A673 (cell line): ENCODE measurements around the gene NCKAP5. TPM values are rescaled to one million over a fixed set of nuclear protein-coding genes. Genes with fewer than 3 reads are reported as not detected.
A peak's percentile ranks its signal among the peaks of the same experiment; 100 is the strongest.

Source experiments
- BruUV-seq: library from RNA; stranded (reverse); fragments of 400-500 nt; replicated peaks from 2 replicates; lab custom pipeline; 2021; lab: Mats Ljungman, UMichigan
- CTCF ChIA-PET: fragments of 300-600 bp; sonication (Branson Sonifier 250); formaldehyde crosslinking; loops from one replicate; lab custom pipeline; 2022; ENCODE audit warnings: antibody characterized with exemption; lab: Charles Lee
- POLR2A ChIA-PET: fragments of 300-600 bp; sonication (Branson Sonifier 250); formaldehyde crosslinking; loops from one replicate; lab custom pipeline; 2022; ENCODE audit warnings: antibody characterized with exemption; ENCODE audit not compliant: low non-redundant PET; lab: Charles Lee
- DNase-seq: peaks from one replicate; pipeline ENCODE4 v3.0.0-alpha.2; 2015; ENCODE audit warnings: low spot score
- H3K27ac ChIP-seq: fragments of 200-600 bp; sonication (generic); 2 replicates; pipeline ENCODE4 v1.5.1; 2016; ENCODE audit warnings: mixed run types, low read depth, mild to moderate bottlenecking, mixed read lengths, antibody characterized with exemption, low read length; ENCODE audit not compliant: poor library complexity, severe bottlenecking
- H3K27me3 ChIP-seq: fragments of 200-600 bp; sonication (generic); replicated peaks from 2 replicates; pipeline ENCODE4 v1.6.1; 2017; ENCODE audit warnings: mixed run types, low read depth, mild to moderate bottlenecking, mixed read lengths, antibody characterized with exemption, low read length; ENCODE audit not compliant: insufficient read depth, poor library complexity
- H3K36me3 ChIP-seq: fragments of 200-600 bp; sonication (generic); 2 replicates; pipeline ENCODE4 v1.6.1; 2016; ENCODE audit warnings: mixed run types, mild to moderate bottlenecking, mixed read lengths, antibody characterized with exemption, low read length; ENCODE audit not compliant: insufficient read depth, poor library complexity, severe bottlenecking
- H3K4me1 ChIP-seq: fragments of 200-600 bp; sonication (generic); 2 replicates; pipeline ENCODE4 v1.6.1; 2017; ENCODE audit warnings: mixed run types, mild to moderate bottlenecking, mixed read lengths, antibody characterized with exemption, low read length; ENCODE audit not compliant: insufficient read depth, poor library complexity, severe bottlenecking
- H3K4me3 ChIP-seq: fragments of 200-600 bp; sonication (generic); 2 replicates; pipeline ENCODE4 v1.5.1; 2016; ENCODE audit warnings: low read depth, mixed run types, mild to moderate bottlenecking, mixed read lengths, low read length; ENCODE audit not compliant: poor library complexity, severe bottlenecking
- H3K9me3 ChIP-seq: fragments of 200-600 bp; sonication (generic); 2 replicates; pipeline ENCODE4 v1.6.1; 2016; ENCODE audit warnings: mixed run types, low read depth, mild to moderate bottlenecking, mixed read lengths, antibody characterized with exemption, low read length; ENCODE audit not compliant: poor library complexity, severe bottlenecking
- EZH2 ChIP-seq: fragments of 200-600 bp; sonication (generic); IDR thresholded peaks from 2 replicates; pipeline ENCODE4 v1.6.1; 2017; ENCODE audit warnings: borderline replicate concordance, low read depth, mild to moderate bottlenecking, mixed read lengths, antibody characterized with exemption, low read length; ENCODE audit not compliant: poor library complexity, severe bottlenecking
- intact Hi-C: fragments of 100-400 bp; cut with micrococcal nuclease; formaldehyde crosslinking; loops from one replicate; pipeline ENCODE4 v1.10.0; 2022; ENCODE audit not compliant: unreplicated experiment
- total RNA-seq: library from RNA; stranded (reverse); gene quantifications from 2 replicates; pipeline ENCODE4 v1.2.3, GENCODE V29; 2021
- TF ChIP-seq, protein P1 (sequence below): fragments of 300-800, 200-600 bp; sonication (generic); conservative IDR thresholded peaks from 2 replicates; pipeline ENCODE4 v1.5.1; 2017; ENCODE audit warnings: low read depth, mild to moderate bottlenecking, antibody characterized with exemption, low read length, moderate library complexity, mixed read lengths

The NCKAP5 gene
- total RNA-seq, 1 experiment from 2014 or later: 26.6 TPM

DNA sequence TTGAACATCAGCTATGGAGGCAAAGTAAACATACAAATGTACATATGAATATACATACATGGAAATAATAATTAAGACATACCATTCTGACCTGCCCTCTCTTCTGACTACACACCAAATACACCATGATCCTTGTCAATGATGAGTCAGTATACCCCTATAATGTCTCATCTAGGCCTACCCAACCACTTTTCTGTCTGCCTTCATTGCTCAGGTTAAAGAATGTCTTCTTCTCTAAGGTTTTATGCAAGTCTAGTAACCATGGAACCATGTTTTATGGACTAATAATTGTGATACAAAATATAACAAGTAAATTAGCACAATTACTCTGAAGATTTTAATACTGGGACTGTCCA, 128.7 kb downstream of the NCKAP5 start:
- POLR2A ChIA-PET: no interaction called here
- TF ChIP-seq, protein P1, sequence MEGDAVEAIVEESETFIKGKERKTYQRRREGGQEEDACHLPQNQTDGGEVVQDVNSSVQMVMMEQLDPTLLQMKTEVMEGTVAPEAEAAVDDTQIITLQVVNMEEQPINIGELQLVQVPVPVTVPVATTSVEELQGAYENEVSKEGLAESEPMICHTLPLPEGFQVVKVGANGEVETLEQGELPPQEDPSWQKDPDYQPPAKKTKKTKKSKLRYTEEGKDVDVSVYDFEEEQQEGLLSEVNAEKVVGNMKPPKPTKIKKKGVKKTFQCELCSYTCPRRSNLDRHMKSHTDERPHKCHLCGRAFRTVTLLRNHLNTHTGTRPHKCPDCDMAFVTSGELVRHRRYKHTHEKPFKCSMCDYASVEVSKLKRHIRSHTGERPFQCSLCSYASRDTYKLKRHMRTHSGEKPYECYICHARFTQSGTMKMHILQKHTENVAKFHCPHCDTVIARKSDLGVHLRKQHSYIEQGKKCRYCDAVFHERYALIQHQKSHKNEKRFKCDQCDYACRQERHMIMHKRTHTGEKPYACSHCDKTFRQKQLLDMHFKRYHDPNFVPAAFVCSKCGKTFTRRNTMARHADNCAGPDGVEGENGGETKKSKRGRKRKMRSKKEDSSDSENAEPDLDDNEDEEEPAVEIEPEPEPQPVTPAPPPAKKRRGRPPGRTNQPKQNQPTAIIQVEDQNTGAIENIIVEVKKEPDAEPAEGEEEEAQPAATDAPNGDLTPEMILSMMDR: no peak
- no peak for TF ChIP-seq EZH2
- BruUV-seq: no TSS peak

DNA sequence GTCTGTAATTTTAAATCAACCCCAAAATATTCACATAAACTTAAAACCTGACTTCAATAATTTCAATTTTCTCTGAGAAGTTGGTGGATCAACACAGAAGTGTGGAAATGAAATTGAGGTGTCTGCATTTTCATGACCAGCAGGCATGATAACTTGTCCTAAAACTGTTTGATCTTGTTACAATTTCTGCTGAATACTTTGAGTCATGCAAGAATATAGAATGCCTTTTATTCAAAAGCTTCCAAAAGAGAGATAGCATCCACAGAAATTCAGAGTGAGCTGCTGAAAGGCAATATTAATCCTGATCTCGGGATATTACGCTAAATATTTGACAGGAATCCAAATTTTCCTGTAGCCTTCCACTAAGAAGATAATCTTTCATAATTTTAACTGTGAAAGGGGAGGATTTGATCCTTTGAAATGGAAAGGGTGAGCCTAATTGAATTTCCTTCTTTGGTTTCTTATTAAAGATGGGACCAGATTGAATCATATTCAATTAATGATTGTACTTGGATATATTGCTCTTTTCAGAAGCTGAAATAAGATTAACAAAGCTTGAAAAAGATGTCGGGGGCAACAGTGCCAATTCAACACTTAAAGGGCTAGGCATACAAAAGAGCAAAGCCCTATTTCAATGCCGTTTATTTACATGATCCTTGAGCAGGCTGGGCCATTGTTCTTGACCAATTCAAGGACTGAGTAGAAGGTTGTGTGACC, 129.3 kb downstream of the NCKAP5 start:
- intact Hi-C loops: no loop called here
- POLR2A ChIA-PET: no interaction called here
- Histone ChIP-seq H3K27me3 (no peaks in the 10 kb centered on the region), H3K4me1 (peaks cover 52% of the 10 kb centered on the region), H3K36me3 (no peaks in the 10 kb centered on the region), H3K4me3 (no peak overlapping the region), H3K27ac (no peak overlapping the region), H3K9me3 (no peaks in the 10 kb centered on the region)
- no TSS peak for BruUV-seq
- TF ChIP-seq, protein P1: no peak
- no peak for TF ChIP-seq EZH2
- peak; percentile 34 for DNase-seq
- CTCF ChIA-PET: no interaction called here

More for the DNA sequence above, 128.7 kb downstream of the NCKAP5 start:
- CTCF ChIA-PET: no interaction called here
- Histone ChIP-seq H3K4me1 (peaks cover 47% of the 10 kb centered on the region), H3K4me3 (no peak overlapping the region), H3K27me3 (no peaks in the 10 kb centered on the region), H3K9me3 (no peaks in the 10 kb centered on the region), H3K36me3 (no peaks in the 10 kb centered on the region), H3K27ac (no peak overlapping the region)
- no peak for DNase-seq
- intact Hi-C loops: no loop called here

DNA sequence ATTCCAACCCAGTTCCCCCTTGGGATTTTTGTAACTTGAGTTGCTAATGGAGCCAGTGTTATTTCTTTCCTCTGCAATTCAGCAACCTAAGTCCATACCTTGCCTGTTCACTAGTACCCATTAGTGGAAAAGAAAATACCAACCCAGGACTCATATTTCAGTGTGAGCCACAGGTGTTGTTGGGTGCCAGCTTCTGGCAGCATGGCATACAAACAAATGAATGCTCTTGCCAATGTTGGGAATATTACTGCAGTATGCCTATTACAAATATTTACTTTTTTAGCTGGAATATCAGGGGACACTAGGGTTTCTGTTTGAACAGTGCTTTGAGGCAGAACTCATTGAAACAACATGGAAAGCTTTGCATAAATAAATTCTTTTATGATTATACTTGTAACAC, 130.2 kb downstream of the NCKAP5 start:
- CTCF ChIA-PET: no interaction called here
- no TSS peak for BruUV-seq
- POLR2A ChIA-PET: no interaction called here

More for the DNA sequence above, 130.2 kb downstream of the NCKAP5 start:
- Histone ChIP-seq H3K4me3 (no peak overlapping the region), H3K9me3 (no peaks in the 10 kb centered on the region), H3K4me1 (peaks cover 61% of the 10 kb centered on the region), H3K27me3 (no peaks in the 10 kb centered on the region), H3K36me3 (no peaks in the 10 kb centered on the region), H3K27ac (no peak overlapping the region)
- no peak for DNase-seq
- intact Hi-C loops: no loop called here
- no peak for TF ChIP-seq EZH2
- TF ChIP-seq, protein P1: no peak
